Body of pancreas (tissue), 4 donors: ENCODE data around the gene MAP4K3. TPM values are rescaled to one million over a fixed set of nuclear protein-coding genes. Genes with fewer than 3 reads are reported as not detected.

Experiments used
- ATAC-seq: fragments of 150-250 bp; one replicate; pipeline ENCODE4 v1.9.1; 2016
- DNase-seq, 4 donors: peaks; one replicate each; pipeline ENCODE4 v3.0.0-alpha.2; 2019
- H3K27ac ChIP-seq, 4 donors: fragments of 200-600 bp; sonication (generic); 1 replicate in 3 of 4; 2 replicates in 1 of 4; pipeline versions ENCODE4 v1.5.1 to v1.6.1; 2016 to 2019; ENCODE audit warnings: mild to moderate bottlenecking in 1 of 4, mixed read lengths in 1 of 4, moderate library complexity in 1 of 4
- H3K27me3 ChIP-seq, 2 donors: fragments of 200-600 bp; sonication (generic); one replicate each; pipeline ENCODE4 v1.6.0; 2016; ENCODE audit warnings: mild to moderate bottlenecking in 1 of 2
- H3K36me3 ChIP-seq, 2 donors: fragments of 200-600 bp; sonication (generic); replicated peaks in 1 of 2; 2 replicates each; pipeline ENCODE4 v1.5.1; 2016; ENCODE audit warnings: low read depth in 2 of 2; ENCODE audit not compliant: insufficient read depth in 1 of 2
- H3K4me1 ChIP-seq: fragments of 200-600 bp; sonication (generic); one replicate; pipeline ENCODE4 v1.6.0; 2016
- H3K4me3 ChIP-seq, 2 donors: fragments of 200-600 bp; sonication (generic); 1 replicate in 1 of 2; 2 replicates in 1 of 2; pipeline ENCODE4 v1.5.1; 2016 to 2019
- H3K9me3 ChIP-seq, 3 donors: fragments of 200-600 bp; sonication (generic); 1 replicate in 2 of 3; 2 replicates in 1 of 3; pipeline ENCODE4 v1.5.1; 2016
- POLR2A ChIP-seq, 3 donors: fragments of 450-650 bp; IDR thresholded peaks; one replicate each; pipeline ENCODE4 v1.6.1; 2016; ENCODE audit warnings: antibody characterized with exemption in 3 of 3, mild to moderate bottlenecking in 2 of 3
- WGBS, 2 donors: methylation state at CpG; one replicate each; pipeline ENCODE4 v1.1.5; 2017; 5-methylcytosine and 5-hydroxymethylcytosine counted together
- intact Hi-C: fragments of 100-400 bp; cut with DNase I; formaldehyde crosslinking; loops from one replicate; pipeline ENCODE4 v1.15.1; 2023
- total RNA-seq, 2 donors: library from RNA; depleted of rRNA; stranded (reverse); fragments of >200 nt; gene quantifications; one replicate each; pipeline ENCODE4 v1.1.0, GENCODE V29; 2016
- TF ChIP-seq, protein P1 (sequence below), 7 experiments: fragments of 450-650 bp in 4 of 7; fragments of 200-600 bp in 3 of 7; sonication (generic) in 3 of 7; IDR thresholded peaks; one replicate each; pipeline ENCODE4 v1.5.1; 2016 to 2019; ENCODE audit warnings: antibody characterized with exemption in 7 of 7

Gene MAP4K3
- total RNA-seq, 2 donors from 2014 or later: 50.6 to 54.4 TPM

DNA sequence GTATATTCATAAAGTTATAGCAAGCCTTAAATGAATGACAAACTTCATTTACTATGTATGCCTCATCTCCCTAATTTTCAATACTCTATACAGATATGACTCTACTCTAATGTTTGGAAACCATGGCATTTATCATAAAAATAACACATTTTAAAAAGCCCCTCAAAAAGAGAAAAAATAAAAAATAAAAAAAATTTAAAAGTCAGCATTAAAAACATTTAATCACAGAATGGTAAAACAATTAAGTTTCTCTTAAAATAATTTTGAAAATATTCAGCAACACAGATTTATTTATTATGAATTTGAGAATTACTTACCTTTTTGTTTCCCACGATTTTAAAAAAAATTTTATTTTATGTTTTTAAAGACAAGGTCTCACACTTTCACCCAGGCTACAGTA, 128.3 kb downstream of the MAP4K3 start:
- Histone ChIP-seq H3K4me1 (no peaks in the 10 kb centered on the region), H3K36me3 (no peaks in the 10 kb centered on the region), H3K4me3 (no peak overlapping the region), H3K27ac (no peak overlapping the region), H3K27me3 (no peaks in the 10 kb centered on the region), H3K9me3 (no peaks in the 10 kb centered on the region)
- ATAC-seq (no peak), DNase-seq (no peak)
- intact Hi-C loops: no loop called here
- 72 to 78% methylated on average over 1 of the region's 1 CpG for WGBS, 2 donors
- TF ChIP-seq POLR2A (IDR thresholded peaks at IDR 0.05): no peak
- TF ChIP-seq, protein P1, sequence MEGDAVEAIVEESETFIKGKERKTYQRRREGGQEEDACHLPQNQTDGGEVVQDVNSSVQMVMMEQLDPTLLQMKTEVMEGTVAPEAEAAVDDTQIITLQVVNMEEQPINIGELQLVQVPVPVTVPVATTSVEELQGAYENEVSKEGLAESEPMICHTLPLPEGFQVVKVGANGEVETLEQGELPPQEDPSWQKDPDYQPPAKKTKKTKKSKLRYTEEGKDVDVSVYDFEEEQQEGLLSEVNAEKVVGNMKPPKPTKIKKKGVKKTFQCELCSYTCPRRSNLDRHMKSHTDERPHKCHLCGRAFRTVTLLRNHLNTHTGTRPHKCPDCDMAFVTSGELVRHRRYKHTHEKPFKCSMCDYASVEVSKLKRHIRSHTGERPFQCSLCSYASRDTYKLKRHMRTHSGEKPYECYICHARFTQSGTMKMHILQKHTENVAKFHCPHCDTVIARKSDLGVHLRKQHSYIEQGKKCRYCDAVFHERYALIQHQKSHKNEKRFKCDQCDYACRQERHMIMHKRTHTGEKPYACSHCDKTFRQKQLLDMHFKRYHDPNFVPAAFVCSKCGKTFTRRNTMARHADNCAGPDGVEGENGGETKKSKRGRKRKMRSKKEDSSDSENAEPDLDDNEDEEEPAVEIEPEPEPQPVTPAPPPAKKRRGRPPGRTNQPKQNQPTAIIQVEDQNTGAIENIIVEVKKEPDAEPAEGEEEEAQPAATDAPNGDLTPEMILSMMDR (IDR thresholded peaks at IDR 0.05): no peak

GRCh38 chr2:39306626-39307025, 130.5 kb downstream of the MAP4K3 start:
- H3K4me3 ChIP-seq: no peak overlapping the region
- WGBS, 2 donors: 79 to 87% methylated on average over 1 of the region's 1 CpG
- intact Hi-C loops: no loop called here
- H3K4me1 ChIP-seq: no peaks in the 10 kb centered on the region
- no peak for DNase-seq
- TF ChIP-seq POLR2A (IDR thresholded peaks at IDR 0.05): no peak
- TF ChIP-seq, protein P1 (IDR thresholded peaks at IDR 0.05): no peak
- H3K27me3 ChIP-seq: no peaks in the 10 kb centered on the region
- no peak overlapping the region for H3K27ac ChIP-seq
- no peaks in the 10 kb centered on the region for H3K9me3 ChIP-seq
- no peak for ATAC-seq
- H3K36me3 ChIP-seq: no peaks in the 10 kb centered on the region

- intact Hi-C loops: no loop called here
- Histone ChIP-seq H3K4me1 (no peaks in the 10 kb centered on the region), H3K4me3 (no peak overlapping the region), H3K27me3 (no peaks in the 10 kb centered on the region), H3K27ac (no peak overlapping the region), H3K36me3 (no peaks in the 10 kb centered on the region), H3K9me3 (no peaks in the 10 kb centered on the region)
- DNase-seq (no peak), ATAC-seq (no peak)
- 80 to 97% methylated on average over 4 of the region's 4 CpGs for WGBS, 2 donors
- TF ChIP-seq, protein P1 (IDR thresholded peaks at IDR 0.05): no peak
- TF ChIP-seq POLR2A (IDR thresholded peaks at IDR 0.05): no peak
These were observed 132.4 kb downstream of the MAP4K3 start for GRCh38 chr2:39304729-39305128.

DNA sequence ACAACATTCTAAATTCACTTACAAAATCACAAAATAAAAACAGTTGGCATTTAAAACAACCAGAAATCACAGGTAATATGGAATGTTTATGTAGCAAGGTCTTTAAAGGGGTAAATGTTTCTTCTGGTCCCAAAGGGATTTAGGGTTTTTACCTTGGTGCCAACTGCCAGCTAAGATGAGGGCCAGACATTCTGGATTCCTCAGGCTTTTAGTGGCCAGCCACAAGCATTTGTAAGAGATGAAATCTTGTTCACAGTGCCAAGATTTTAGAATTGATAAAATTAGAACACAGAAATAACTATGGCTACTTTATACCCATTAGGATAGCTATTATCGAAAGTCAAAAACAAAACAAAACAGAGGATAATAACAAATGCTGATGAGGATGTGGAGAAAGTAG, 132.9 kb downstream of the MAP4K3 start:
- no peaks in the 10 kb centered on the region for H3K4me1 ChIP-seq
- no peaks in the 10 kb centered on the region for H3K9me3 ChIP-seq
- H3K27me3 ChIP-seq: no peaks in the 10 kb centered on the region
- no peak overlapping the region for H3K4me3 ChIP-seq
- no peaks in the 10 kb centered on the region for H3K36me3 ChIP-seq
- intact Hi-C loops: no loop called here
- TF ChIP-seq POLR2A (IDR thresholded peaks at IDR 0.05): no peak
- TF ChIP-seq, protein P1 (IDR thresholded peaks at IDR 0.05): no peak
- 96 to 100% methylated on average over 1 of the region's 1 CpG for WGBS, 2 donors
- H3K27ac ChIP-seq: no peak overlapping the region
- DNase-seq (no peak), ATAC-seq (no peak)

DNA sequence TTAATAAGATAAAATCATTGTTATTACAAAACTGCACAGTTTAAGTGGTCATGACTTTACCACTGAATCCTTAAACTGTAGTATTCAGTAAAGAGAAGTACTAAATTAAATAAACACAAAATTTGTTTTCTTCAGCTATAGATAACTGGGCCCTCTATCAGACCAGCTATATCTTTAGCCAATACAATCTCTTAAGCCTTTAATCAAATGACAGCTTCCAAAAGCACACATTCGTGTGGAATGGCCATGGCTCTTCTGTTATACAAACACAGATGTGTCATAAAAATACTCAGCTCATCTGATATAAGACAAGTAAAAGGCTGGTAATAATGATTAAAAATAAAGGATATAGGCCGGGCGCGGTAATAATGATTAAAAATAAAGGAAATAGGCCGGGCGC, 135.7 kb downstream of the MAP4K3 start:
- H3K36me3 ChIP-seq: no peaks in the 10 kb centered on the region
- no peak for DNase-seq
- no peak for ATAC-seq
- H3K9me3 ChIP-seq: no peaks in the 10 kb centered on the region
- H3K27ac ChIP-seq: no peak overlapping the region
- no peak for TF ChIP-seq POLR2A (IDR thresholded peaks at IDR 0.05)
- TF ChIP-seq, protein P1 (IDR thresholded peaks at IDR 0.05): no peak
- 80 to 83% methylated on average over 6 of the region's 6 CpGs for WGBS, 2 donors
- H3K4me3 ChIP-seq: no peak overlapping the region
- intact Hi-C loops: no loop called here
- H3K27me3 ChIP-seq: no peaks in the 10 kb centered on the region
- no peaks in the 10 kb centered on the region for H3K4me1 ChIP-seq
